ENCODE data around the gene MED25.

Gene MED25

GRCh38 chr19:49817964-49818648 lies at the start of gene MED25:
MED25 (plus strand) TSS chr19:49818289; CDS start chr19:49818342, 53 bp downstream.
- peak; percentile 90 for DNase-seq (ENCODE audit: extremely low spot score)
- POLR2A ChIA-PET, result interaction anchor here (0.9 to 3.2 kb wide), 5 partner anchors 32 to 100 kb away, joined by 3 to 14 read pairs (median 4); partner anchors contain the start of genes AP2A1 and PTOV1
- no peak for TF ChIP-seq FOXA1 (IDR thresholded peaks at IDR 0.05)
- TF ChIP-seq SUZ12 (IDR thresholded peaks at IDR 0.05), result no peak
- TF ChIP-seq L3MBTL2 (conservative IDR thresholded peaks at IDR 0.05), result peak; percentile 67
- TF ChIP-seq ELF4 (IDR thresholded peaks at IDR 0.05), result no peak
- TF ChIP-seq NFRKB (IDR thresholded peaks at IDR 0.05), result no peak
- TF ChIP-seq CTBP1 (IDR thresholded peaks at IDR 0.05; ENCODE audit: borderline replicate concordance), result no peak
- no peak for TF ChIP-seq LEF1 (IDR thresholded peaks at IDR 0.05; ENCODE audit: borderline replicate concordance)
- TF ChIP-seq HDGF (IDR thresholded peaks at IDR 0.05; ENCODE audit: borderline replicate concordance), result no peak
- CTCF ChIA-PET, result no interaction called here

DNA sequence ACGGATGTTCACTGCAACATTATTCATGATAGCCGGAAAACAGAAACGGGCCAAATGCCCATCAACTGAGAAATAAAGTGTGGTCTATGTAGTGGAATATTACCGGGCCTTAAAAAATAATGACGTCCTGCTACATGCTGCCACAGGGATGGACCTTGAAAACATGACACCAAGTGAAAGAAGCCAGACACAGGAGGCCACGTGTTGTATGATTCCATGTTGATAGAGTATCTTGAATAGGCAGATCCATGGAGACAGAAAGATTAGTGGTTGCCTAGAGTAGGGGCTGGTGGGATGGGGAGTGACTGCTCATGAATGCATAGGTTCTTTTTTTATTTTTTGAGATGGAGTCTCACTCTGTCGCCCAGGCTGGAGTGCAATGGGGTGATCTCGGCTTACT lies 47.6 kb upstream of the MED25 start:
- DNase-seq (ENCODE audit: extremely low spot score), result no peak
- TF ChIP-seq CTBP1 (IDR thresholded peaks at IDR 0.05; ENCODE audit: borderline replicate concordance) (no peak), BHLHE40 (IDR thresholded peaks at IDR 0.05; ENCODE audit: borderline replicate concordance) (no peak), SUZ12 (IDR thresholded peaks at IDR 0.05) (no peak), LEF1 (IDR thresholded peaks at IDR 0.05; ENCODE audit: borderline replicate concordance) (no peak), L3MBTL2 (conservative IDR thresholded peaks at IDR 0.05) (no peak), FOXK2 (IDR thresholded peaks at IDR 0.05) (no peak), ELF4 (IDR thresholded peaks at IDR 0.05) (no peak), FOXM1 (IDR thresholded peaks at IDR 0.05; ENCODE audit: borderline replicate concordance) (no peak), HDGF (IDR thresholded peaks at IDR 0.05; ENCODE audit: borderline replicate concordance) (no peak), TARDBP (IDR thresholded peaks at IDR 0.05) (no peak)
- ChIA-PET POLR2A (interaction anchor here (0.6 kb wide), 1 partner anchor 10 kb away, joined by 3 read pairs; no protein-coding TSS in a partner anchor), CTCF (no interaction called here)

- DNase-seq (ENCODE audit: extremely low spot score), result no peak
- ChIA-PET POLR2A (no interaction called here), CTCF (interaction anchor here (0.6 to 0.7 kb wide), 2 partner anchors 15 to 46 kb away, joined by 3 read pairs; no protein-coding TSS in a partner anchor)
- TF ChIP-seq TARDBP (IDR thresholded peaks at IDR 0.05) (no peak), HDGF (IDR thresholded peaks at IDR 0.05; ENCODE audit: borderline replicate concordance) (no peak), SUZ12 (IDR thresholded peaks at IDR 0.05) (no peak), BHLHE40 (IDR thresholded peaks at IDR 0.05; ENCODE audit: borderline replicate concordance) (no peak)
These were observed 46.4 kb upstream of the MED25 start for GRCh38 chr19:49771674-49772139.

DNA sequence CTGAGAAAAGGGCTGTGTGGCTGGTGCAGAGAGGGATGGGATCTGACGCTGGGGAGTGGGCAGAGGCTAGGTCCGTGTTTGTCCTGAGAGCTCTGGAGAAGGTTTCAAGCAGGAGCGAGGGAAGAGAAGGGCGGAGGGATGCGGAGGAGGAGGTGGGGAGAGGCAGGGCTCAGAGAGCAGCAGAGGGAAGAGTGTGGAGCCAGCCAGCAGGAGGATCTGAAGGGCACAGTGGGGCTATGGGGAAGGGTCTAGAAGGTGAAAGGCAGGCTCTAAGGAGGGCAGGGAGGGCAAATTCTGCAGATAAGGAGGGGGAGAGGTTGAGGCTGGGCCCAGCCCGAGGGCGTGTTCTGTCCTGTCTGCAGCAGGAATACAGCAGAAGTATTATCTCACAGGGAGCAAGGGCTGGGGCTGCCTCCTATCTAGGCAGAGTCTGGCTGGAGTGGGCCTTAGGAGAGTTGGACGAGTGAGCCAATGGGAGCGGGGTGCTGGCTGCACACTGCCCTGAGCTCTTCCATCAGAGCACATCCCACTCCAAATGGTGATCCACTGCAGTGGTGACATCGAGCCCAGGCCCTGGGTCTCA lies 45.1 kb upstream of the MED25 start:
- CTCF ChIA-PET, result interaction anchor here (1.4 kb wide), 1 partner anchor 28 kb away, joined by 4 read pairs; no protein-coding TSS in a partner anchor
- TF ChIP-seq FOXK2 (IDR thresholded peaks at IDR 0.05) (no peak), ZNF384 (IDR thresholded peaks at IDR 0.05) (no peak), TARDBP (IDR thresholded peaks at IDR 0.05) (no peak), SP1 (IDR thresholded peaks at IDR 0.05) (no peak), HDGF (IDR thresholded peaks at IDR 0.05; ENCODE audit: borderline replicate concordance) (no peak), NFRKB (IDR thresholded peaks at IDR 0.05) (no peak), SUZ12 (IDR thresholded peaks at IDR 0.05) (no peak), CTBP1 (IDR thresholded peaks at IDR 0.05; ENCODE audit: borderline replicate concordance) (no peak), ARNT (IDR thresholded peaks at IDR 0.05) (no peak), ELF4 (IDR thresholded peaks at IDR 0.05) (no peak), L3MBTL2 (conservative IDR thresholded peaks at IDR 0.05) (no peak), FOXM1 (IDR thresholded peaks at IDR 0.05; ENCODE audit: borderline replicate concordance) (no peak)
- TF ChIP-seq, protein P1, sequence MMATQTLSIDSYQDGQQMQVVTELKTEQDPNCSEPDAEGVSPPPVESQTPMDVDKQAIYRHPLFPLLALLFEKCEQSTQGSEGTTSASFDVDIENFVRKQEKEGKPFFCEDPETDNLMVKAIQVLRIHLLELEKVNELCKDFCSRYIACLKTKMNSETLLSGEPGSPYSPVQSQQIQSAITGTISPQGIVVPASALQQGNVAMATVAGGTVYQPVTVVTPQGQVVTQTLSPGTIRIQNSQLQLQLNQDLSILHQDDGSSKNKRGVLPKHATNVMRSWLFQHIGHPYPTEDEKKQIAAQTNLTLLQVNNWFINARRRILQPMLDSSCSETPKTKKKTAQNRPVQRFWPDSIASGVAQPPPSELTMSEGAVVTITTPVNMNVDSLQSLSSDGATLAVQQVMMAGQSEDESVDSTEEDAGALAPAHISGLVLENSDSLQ (IDR thresholded peaks at IDR 0.05), result no peak
- DNase-seq (ENCODE audit: extremely low spot score), result no peak
- POLR2A ChIA-PET, result interaction anchor here (0.6 kb wide), 1 partner anchor 13 kb away, joined by 3 read pairs; no protein-coding TSS in a partner anchor

GRCh38 chr19:49773663-49774350 lies 44.3 kb upstream of the MED25 start:
- ChIA-PET POLR2A (interaction anchor here (0.6 to 0.8 kb wide), 2 partner anchors 12 to 14 kb away, joined by 3 read pairs; no protein-coding TSS in a partner anchor), CTCF (interaction anchor here (1.4 kb wide), 1 partner anchor 27 kb away, joined by 4 read pairs; no protein-coding TSS in a partner anchor)
- TF ChIP-seq ARNT (IDR thresholded peaks at IDR 0.05) (no peak), FOXK2 (IDR thresholded peaks at IDR 0.05) (no peak), NFRKB (IDR thresholded peaks at IDR 0.05) (no peak), HDGF (IDR thresholded peaks at IDR 0.05; ENCODE audit: borderline replicate concordance) (no peak), CTBP1 (IDR thresholded peaks at IDR 0.05; ENCODE audit: borderline replicate concordance) (no peak), LEF1 (IDR thresholded peaks at IDR 0.05; ENCODE audit: borderline replicate concordance) (no peak), TARDBP (IDR thresholded peaks at IDR 0.05) (no peak), ZNF384 (IDR thresholded peaks at IDR 0.05) (no peak), SUZ12 (IDR thresholded peaks at IDR 0.05) (no peak), ELF4 (IDR thresholded peaks at IDR 0.05) (no peak), SP1 (IDR thresholded peaks at IDR 0.05) (no peak), BHLHE40 (IDR thresholded peaks at IDR 0.05; ENCODE audit: borderline replicate concordance) (no peak), FOXM1 (IDR thresholded peaks at IDR 0.05; ENCODE audit: borderline replicate concordance) (no peak), L3MBTL2 (conservative IDR thresholded peaks at IDR 0.05) (no peak), FOXA1 (IDR thresholded peaks at IDR 0.05) (no peak)
- TF ChIP-seq, protein P1 (IDR thresholded peaks at IDR 0.05), result no peak
- no peak for DNase-seq (ENCODE audit: extremely low spot score)

- CTCF ChIA-PET, result no interaction called here
- POLR2A ChIA-PET, result no interaction called here
- TF ChIP-seq L3MBTL2 (conservative IDR thresholded peaks at IDR 0.05), result no peak
- no peak for TF ChIP-seq SP1 (IDR thresholded peaks at IDR 0.05)
- TF ChIP-seq HDGF (IDR thresholded peaks at IDR 0.05; ENCODE audit: borderline replicate concordance), result no peak
- TF ChIP-seq ARNT (IDR thresholded peaks at IDR 0.05), result no peak
- no peak for TF ChIP-seq ELF4 (IDR thresholded peaks at IDR 0.05)
- no peak for DNase-seq (ENCODE audit: extremely low spot score)
These were observed 43.1 kb upstream of the MED25 start for GRCh38 chr19:49774969-49775368.
